DOHH2 (cell line): ENCODE results near the gene CMTM4.

Experiments used
- H3F3A ChIP-seq: fragments of 200-600 bp; sonication (generic), shearing (Covaris generic); 2 replicates; pipeline ENCODE4 v1.6.0; 2016; ENCODE audit warnings: antibody characterized with exemption, mild to moderate bottlenecking; ENCODE audit not compliant: control insufficient read depth, insufficient read depth
- H3K27ac ChIP-seq: fragments of 200-600 bp; sonication (generic); 2 replicates; pipeline ENCODE4 v1.5.1; 2014; ENCODE audit warnings: low read depth, mild to moderate bottlenecking, low read length, moderate library complexity
- H3K27me3 ChIP-seq: fragments of 200-600 bp; sonication (generic); 2 replicates; pipeline ENCODE4 v1.6.1; 2014; ENCODE audit warnings: mild to moderate bottlenecking, low read length, mixed read lengths; ENCODE audit not compliant: control insufficient read depth
- H3K36me3 ChIP-seq: fragments of 200-600 bp; sonication (generic); 2 replicates; pipeline ENCODE4 v1.6.1; 2014; ENCODE audit warnings: mild to moderate bottlenecking, low read length, moderate library complexity, mixed read lengths; ENCODE audit not compliant: control insufficient read depth
- H3K4me1 ChIP-seq: fragments of 200-600 bp; sonication (generic); 2 replicates; pipeline ENCODE4 v1.6.1; 2014; ENCODE audit warnings: mild to moderate bottlenecking, low read length, mixed read lengths; ENCODE audit not compliant: control insufficient read depth
- H3K4me2 ChIP-seq: fragments of 200-600 bp; sonication (generic); 2 replicates; pipeline ENCODE4 v1.6.0; 2014; ENCODE audit warnings: mild to moderate bottlenecking, low read length, moderate library complexity
- H3K4me3 ChIP-seq: fragments of 200-600 bp; sonication (generic); 2 replicates; pipeline ENCODE4 v1.5.1; 2014; ENCODE audit warnings: mild to moderate bottlenecking, low read length, mixed read lengths
- H3K79me2 ChIP-seq: fragments of 200-600 bp; sonication (generic); 2 replicates; pipeline ENCODE4 v1.6.1; 2014; ENCODE audit warnings: mild to moderate bottlenecking, low read length, mixed read lengths; ENCODE audit not compliant: control insufficient read depth
- H3K9me2 ChIP-seq: fragments of 200-600 bp; sonication (generic); replicated peaks from 2 replicates; pipeline ENCODE4 v1.6.1; 2014; ENCODE audit warnings: mild to moderate bottlenecking, low read length, mixed read lengths; ENCODE audit not compliant: control insufficient read depth
- H3K9me3 ChIP-seq: fragments of 200-600 bp; sonication (generic); 2 replicates; pipeline ENCODE4 v1.6.1; 2014; ENCODE audit warnings: antibody characterized with exemption, low read length, mixed read lengths; ENCODE audit not compliant: control insufficient read depth, insufficient read depth
- H4K20me1 ChIP-seq: fragments of 200-600 bp; sonication (generic); 2 replicates; pipeline ENCODE4 v1.6.0; 2014; ENCODE audit warnings: low read depth, mild to moderate bottlenecking, antibody characterized with exemption, low read length, moderate library complexity; ENCODE audit not compliant: control insufficient read depth, insufficient read depth
- EZH2phosphoT487 ChIP-seq: fragments of 200-600 bp; sonication (generic); IDR thresholded peaks from 2 replicates; pipeline ENCODE4 v1.6.1; 2017; ENCODE audit warnings: borderline replicate concordance, mild to moderate bottlenecking, antibody characterized with exemption, low read length, moderate library complexity, mixed read lengths
- TF ChIP-seq, protein P1 (sequence below): fragments of 200-600 bp; sonication (generic); IDR thresholded peaks from one replicate; pipeline ENCODE4 v1.5.1; 2014; ENCODE audit warnings: antibody characterized with exemption, mild to moderate bottlenecking, low read depth, low read length; ENCODE audit not compliant: poor library complexity, severe bottlenecking

The CMTM4 gene

DNA sequence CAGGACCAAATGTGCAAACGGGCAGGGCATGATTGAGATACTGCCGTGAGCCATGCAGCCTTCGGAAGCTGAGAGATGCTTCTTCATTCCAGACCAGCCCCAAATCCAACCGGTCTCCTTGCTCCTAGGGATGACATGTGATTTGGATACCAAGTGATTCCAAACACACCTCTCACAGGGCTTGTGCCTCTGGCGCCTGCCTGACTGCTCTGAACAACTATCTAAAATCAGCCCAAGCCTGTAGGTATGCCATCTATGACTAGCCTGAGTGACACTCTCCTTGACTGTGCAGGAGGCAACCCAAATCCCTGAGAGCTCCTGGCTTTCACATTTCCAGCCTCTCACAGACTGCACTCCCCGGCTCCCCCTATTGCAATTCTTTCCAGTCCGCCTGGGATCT lies 34.6 kb upstream of the CMTM4 start:
- no peaks in the 10 kb centered on the region for H3F3A ChIP-seq
- no peaks in the 10 kb centered on the region for H3K27me3 ChIP-seq
- H3K4me2 ChIP-seq, result no peak overlapping the region
- peaks cover 85% of the 10 kb centered on the region for H3K36me3 ChIP-seq
- H4K20me1 ChIP-seq, result no peaks in the 10 kb centered on the region
- TF ChIP-seq, protein P1, sequence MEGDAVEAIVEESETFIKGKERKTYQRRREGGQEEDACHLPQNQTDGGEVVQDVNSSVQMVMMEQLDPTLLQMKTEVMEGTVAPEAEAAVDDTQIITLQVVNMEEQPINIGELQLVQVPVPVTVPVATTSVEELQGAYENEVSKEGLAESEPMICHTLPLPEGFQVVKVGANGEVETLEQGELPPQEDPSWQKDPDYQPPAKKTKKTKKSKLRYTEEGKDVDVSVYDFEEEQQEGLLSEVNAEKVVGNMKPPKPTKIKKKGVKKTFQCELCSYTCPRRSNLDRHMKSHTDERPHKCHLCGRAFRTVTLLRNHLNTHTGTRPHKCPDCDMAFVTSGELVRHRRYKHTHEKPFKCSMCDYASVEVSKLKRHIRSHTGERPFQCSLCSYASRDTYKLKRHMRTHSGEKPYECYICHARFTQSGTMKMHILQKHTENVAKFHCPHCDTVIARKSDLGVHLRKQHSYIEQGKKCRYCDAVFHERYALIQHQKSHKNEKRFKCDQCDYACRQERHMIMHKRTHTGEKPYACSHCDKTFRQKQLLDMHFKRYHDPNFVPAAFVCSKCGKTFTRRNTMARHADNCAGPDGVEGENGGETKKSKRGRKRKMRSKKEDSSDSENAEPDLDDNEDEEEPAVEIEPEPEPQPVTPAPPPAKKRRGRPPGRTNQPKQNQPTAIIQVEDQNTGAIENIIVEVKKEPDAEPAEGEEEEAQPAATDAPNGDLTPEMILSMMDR, result no peak
- TF ChIP-seq EZH2phosphoT487, result no peak
- H3K79me2 ChIP-seq, result no peaks in the 10 kb centered on the region
- H3K9me2 ChIP-seq, result no peaks in the 10 kb centered on the region
- no peak overlapping the region for H3K27ac ChIP-seq
- no peaks in the 10 kb centered on the region for H3K9me3 ChIP-seq
- no peaks in the 10 kb centered on the region for H3K4me1 ChIP-seq
- H3K4me3 ChIP-seq, result no peak overlapping the region

DNA sequence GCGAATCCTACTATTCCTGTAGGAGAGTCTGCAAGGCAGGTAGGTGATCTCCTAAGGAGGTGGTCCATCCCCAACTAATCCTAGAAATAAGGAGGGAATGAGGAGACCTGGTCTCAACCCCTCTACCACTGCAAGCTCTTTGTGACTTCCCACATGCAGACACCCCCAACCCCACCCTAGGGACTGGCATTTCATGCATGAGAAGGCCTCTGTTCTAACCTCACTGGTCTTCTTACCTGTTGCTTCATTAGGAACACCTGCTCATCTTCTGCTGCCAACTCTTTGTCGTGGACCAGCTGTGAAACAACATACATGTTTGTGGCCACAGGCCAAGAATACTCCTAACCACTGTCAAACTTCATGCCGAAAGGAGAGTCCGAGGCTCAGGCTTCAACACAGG lies 32.3 kb upstream of the CMTM4 start:
- Histone ChIP-seq H3F3A (no peaks in the 10 kb centered on the region), H3K27ac (no peak overlapping the region), H3K4me3 (no peak overlapping the region), H3K9me2 (no peaks in the 10 kb centered on the region), H3K4me2 (no peak overlapping the region), H4K20me1 (no peaks in the 10 kb centered on the region), H3K27me3 (no peaks in the 10 kb centered on the region), H3K4me1 (no peaks in the 10 kb centered on the region), H3K36me3 (peaks cover 84% of the 10 kb centered on the region), H3K9me3 (no peaks in the 10 kb centered on the region), H3K79me2 (no peaks in the 10 kb centered on the region)
- TF ChIP-seq, protein P1, result no peak
- no peak for TF ChIP-seq EZH2phosphoT487

- no peaks in the 10 kb centered on the region for H3K9me3 ChIP-seq
- no peak overlapping the region for H3K4me3 ChIP-seq
- TF ChIP-seq, protein P1, result peak; percentile 74
- TF ChIP-seq EZH2phosphoT487, result no peak
- H4K20me1 ChIP-seq, result no peaks in the 10 kb centered on the region
- H3K27me3 ChIP-seq, result no peaks in the 10 kb centered on the region
- no peak overlapping the region for H3K4me2 ChIP-seq
- H3K36me3 ChIP-seq, result peaks cover 84% of the 10 kb centered on the region
- no peaks in the 10 kb centered on the region for H3K9me2 ChIP-seq
- no peak overlapping the region for H3K27ac ChIP-seq
- no peaks in the 10 kb centered on the region for H3K79me2 ChIP-seq
- H3F3A ChIP-seq, result no peaks in the 10 kb centered on the region
- no peaks in the 10 kb centered on the region for H3K4me1 ChIP-seq
Observed at GRCh38 chr16:66728117-66728787, 31.7 kb upstream of the CMTM4 start.
